Measurements from ENCODE around the gene MRPS14. TPM values are rescaled to one million over a fixed set of nuclear protein-coding genes. Genes with fewer than 3 reads are reported as not detected.

MRPS14 gene
- total and polyA plus RNA-seq, 9 of the 15 experiments (the other 6 are each of a cell fraction or from before 2014, with no cell fraction given) = 38.1 to 231 (median 54.9) TPM

DNA sequence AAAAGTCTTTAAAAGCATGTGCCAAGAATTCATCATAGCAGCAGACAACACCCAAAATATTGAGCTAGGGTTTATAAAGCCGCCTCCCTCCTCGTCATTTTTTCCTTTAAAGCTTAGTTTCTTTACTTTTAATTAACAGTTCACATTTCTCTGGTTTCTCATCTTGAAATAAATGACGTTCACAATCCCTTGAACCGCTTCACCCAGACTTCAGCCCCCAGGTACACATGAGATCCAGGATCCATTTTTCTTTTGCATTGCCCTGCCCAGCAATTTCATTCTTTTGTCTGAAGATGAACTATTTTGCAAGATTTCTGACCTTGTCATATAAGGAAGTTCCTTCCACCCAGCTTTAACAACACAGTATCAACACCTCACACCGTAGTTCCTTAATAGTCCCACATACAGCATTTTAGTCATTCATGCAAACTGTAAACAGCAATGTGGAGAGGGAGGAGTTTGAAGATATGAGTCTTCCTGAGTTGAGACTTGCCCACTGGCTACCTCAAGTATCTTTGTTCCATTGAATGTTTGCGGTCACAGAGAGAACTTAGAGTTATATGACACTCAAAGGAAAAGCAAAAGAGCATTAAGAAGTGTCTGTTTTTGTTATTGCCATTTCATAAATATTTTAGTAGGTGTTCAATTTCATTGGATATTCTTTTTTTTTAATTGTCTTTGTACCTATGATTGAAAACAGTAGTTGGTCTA lies 58.8 kb downstream of the MRPS14 start (continued):
- TF ChIP-seq ATF1 (CRISPR knock-in tag; IDR thresholded peaks at IDR 0.05) (no peak), ATF1 (tag; IDR thresholded peaks at IDR 0.05) (peak; percentile 53), CTBP1 (IDR thresholded peaks at IDR 0.05; ENCODE audit: borderline replicate concordance) (peak; percentile 15; the same call in 1 of the 2 replicates), TRIM28 (IDR thresholded peaks at IDR 0.05) (0 out of 2 replicates have a peak, but pooled peaks have one; percentile 25), RHOXF2B (CRISPR knock-in tag; conservative IDR thresholded peaks at IDR 0.05) (no peak), CEBPG (CRISPR knock-in tag; IDR thresholded peaks at IDR 0.05) (peak; percentile 78), CEBPG (tag; conservative IDR thresholded peaks at IDR 0.05 in 1 of 2, IDR thresholded peaks at IDR 0.05 in 1 of 2) (peak; percentile 82 to 85), FOXP1 (CRISPR knock-in tag; IDR thresholded peaks at IDR 0.05) (peak; percentile 88), NFATC3 (IDR thresholded peaks at IDR 0.05) (0 out of 2 replicates have a peak, but pooled peaks have one; percentile 16), MTA2 (IDR thresholded peaks at IDR 0.05; ENCODE audit: low read depth) (peak; percentile 55), CBX5 (IDR thresholded peaks at IDR 0.05; ENCODE audit: borderline replicate concordance, low read depth) (no peak), ZNF24 (IDR thresholded peaks at IDR 0.05) (peak; percentile 52; the same call in 1 of the 2 replicates), EHMT2 (IDR thresholded peaks at IDR 0.05) (peak; percentile 67), ZNF695 (CRISPR knock-in tag; IDR thresholded peaks at IDR 0.05) (no peak), RB1 (IDR thresholded peaks at IDR 0.05; ENCODE audit: low read depth) (no peak), NFE2 (IDR thresholded peaks at IDR 0.05; ENCODE audit: low read depth) (peak; percentile 57; the same call in 1 of the 2 replicates), IFI16 (CRISPR knock-in tag; IDR thresholded peaks at IDR 0.05) (no peak), CBX3 (IDR thresholded peaks at IDR 0.05; ENCODE audit: borderline replicate concordance in 1 of 2, low read length in 2 of 2) (peak in 1 of 2 experiments; percentile 85; a peak in 1 of 3 replicates), CEBPB (tag; IDR thresholded peaks at IDR 0.05) (peak; percentile 97)
- TF ChIP-seq, protein P1, sequence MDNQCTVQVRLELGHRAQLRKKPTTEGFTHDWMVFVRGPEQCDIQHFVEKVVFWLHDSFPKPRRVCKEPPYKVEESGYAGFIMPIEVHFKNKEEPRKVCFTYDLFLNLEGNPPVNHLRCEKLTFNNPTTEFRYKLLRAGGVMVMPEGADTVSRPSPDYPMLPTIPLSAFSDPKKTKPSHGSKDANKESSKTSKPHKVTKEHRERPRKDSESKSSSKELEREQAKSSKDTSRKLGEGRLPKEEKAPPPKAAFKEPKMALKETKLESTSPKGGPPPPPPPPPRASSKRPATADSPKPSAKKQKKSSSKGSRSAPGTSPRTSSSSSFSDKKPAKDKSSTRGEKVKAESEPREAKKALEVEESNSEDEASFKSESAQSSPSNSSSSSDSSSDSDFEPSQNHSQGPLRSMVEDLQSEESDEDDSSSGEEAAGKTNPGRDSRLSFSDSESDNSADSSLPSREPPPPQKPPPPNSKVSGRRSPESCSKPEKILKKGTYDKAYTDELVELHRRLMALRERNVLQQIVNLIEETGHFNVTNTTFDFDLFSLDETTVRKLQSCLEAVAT (IDR thresholded peaks at IDR 0.05) = peak in 1 of 2 experiments; percentile 91; a peak in 2 of 4 replicates
- TF ChIP-seq, protein P2, sequence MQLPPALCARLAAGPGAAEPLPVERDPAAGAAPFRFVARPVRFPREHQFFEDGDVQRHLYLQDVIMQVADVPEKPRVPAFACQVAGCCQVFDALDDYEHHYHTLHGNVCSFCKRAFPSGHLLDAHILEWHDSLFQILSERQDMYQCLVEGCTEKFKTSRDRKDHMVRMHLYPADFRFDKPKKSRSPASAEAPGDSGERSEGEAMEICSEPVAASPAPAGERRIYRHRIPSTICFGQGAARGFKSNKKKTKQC (CRISPR knock-in tag; IDR thresholded peaks at IDR 0.05) = no peak
- TF ChIP-seq, protein P3, sequence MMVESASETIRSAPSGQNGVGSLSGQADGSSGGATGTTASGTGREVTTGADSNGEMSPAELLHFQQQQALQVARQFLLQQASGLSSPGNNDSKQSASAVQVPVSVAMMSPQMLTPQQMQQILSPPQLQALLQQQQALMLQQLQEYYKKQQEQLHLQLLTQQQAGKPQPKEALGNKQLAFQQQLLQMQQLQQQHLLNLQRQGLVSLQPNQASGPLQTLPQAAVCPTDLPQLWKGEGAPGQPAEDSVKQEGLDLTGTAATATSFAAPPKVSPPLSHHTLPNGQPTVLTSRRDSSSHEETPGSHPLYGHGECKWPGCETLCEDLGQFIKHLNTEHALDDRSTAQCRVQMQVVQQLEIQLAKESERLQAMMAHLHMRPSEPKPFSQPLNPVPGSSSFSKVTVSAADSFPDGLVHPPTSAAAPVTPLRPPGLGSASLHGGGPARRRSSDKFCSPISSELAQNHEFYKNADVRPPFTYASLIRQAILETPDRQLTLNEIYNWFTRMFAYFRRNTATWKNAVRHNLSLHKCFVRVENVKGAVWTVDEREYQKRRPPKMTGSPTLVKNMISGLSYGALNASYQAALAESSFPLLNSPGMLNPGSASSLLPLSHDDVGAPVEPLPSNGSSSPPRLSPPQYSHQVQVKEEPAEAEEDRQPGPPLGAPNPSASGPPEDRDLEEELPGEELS (CRISPR knock-in tag; IDR thresholded peaks at IDR 0.05; ENCODE audit: borderline replicate concordance) = peak; percentile 80; the same call in 1 of the 2 replicates
- TF ChIP-seq, protein P4, sequence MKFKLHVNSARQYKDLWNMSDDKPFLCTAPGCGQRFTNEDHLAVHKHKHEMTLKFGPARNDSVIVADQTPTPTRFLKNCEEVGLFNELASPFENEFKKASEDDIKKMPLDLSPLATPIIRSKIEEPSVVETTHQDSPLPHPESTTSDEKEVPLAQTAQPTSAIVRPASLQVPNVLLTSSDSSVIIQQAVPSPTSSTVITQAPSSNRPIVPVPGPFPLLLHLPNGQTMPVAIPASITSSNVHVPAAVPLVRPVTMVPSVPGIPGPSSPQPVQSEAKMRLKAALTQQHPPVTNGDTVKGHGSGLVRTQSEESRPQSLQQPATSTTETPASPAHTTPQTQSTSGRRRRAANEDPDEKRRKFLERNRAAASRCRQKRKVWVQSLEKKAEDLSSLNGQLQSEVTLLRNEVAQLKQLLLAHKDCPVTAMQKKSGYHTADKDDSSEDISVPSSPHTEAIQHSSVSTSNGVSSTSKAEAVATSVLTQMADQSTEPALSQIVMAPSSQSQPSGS (CRISPR knock-in tag; IDR thresholded peaks at IDR 0.05) = no peak

Data from K562 (cell line).